ELF-1 (cell line): ENCODE data around the gene PALM.
"Not testable (repeated sequence)": the region's sequence is repeated elsewhere in the genome, so short reads cannot be mapped to it uniquely, and the experiment has no call there.

Experiments used
- DNase-seq: peaks from one replicate; pipeline ENCODE4 v3.0.0-alpha.2; 2016; ENCODE audit warnings: low read depth, low spot score

PALM gene

GRCh38 chr19:678791-679388 lies 29.8 kb upstream of the PALM start:
- DNase-seq, result no peak

GRCh38 chr19:679418-680286 lies 29.1 kb upstream of the PALM start:
- peak; percentile 35 for DNase-seq

GRCh38 chr19:680287-681028 lies 28.3 kb upstream of the PALM start:
- peak; percentile 94 for DNase-seq

- no peak for DNase-seq
These were observed 27.4 kb upstream of the PALM start for GRCh38 chr19:681029-682019.

GRCh38 chr19:682678-683320 lies 25.9 kb upstream of the PALM start:
- no peak for DNase-seq

- no peak for DNase-seq
These were observed 23.2 kb upstream of the PALM start for GRCh38 chr19:685454-685931.

GRCh38 chr19:686589-687297 lies 22.0 kb upstream of the PALM start:
- no peak for DNase-seq

GRCh38 chr19:687569-688166 lies 21.1 kb upstream of the PALM start:
- peak; percentile 53 for DNase-seq

- no peak for DNase-seq
These were observed 20.5 kb upstream of the PALM start for GRCh38 chr19:688214-688613.

- no peak for DNase-seq
These were observed 19.7 kb upstream of the PALM start for GRCh38 chr19:688992-689391.

- DNase-seq, result peak; percentile 51
These were observed 18.5 kb upstream of the PALM start for GRCh38 chr19:690203-690602.

- no peak for DNase-seq
These were observed 14.0 kb upstream of the PALM start for GRCh38 chr19:694481-695351.

- DNase-seq, result no peak
These were observed 13.3 kb upstream of the PALM start, which contains the start of gene PRSS57 for GRCh38 chr19:695352-695949. PRSS57 (minus strand) TSS chr19:695452; CDS start chr19:695430, 22 bp downstream.

GRCh38 chr19:698529-698928 lies 10.2 kb upstream of the PALM start:
- DNase-seq, result not testable (repeated sequence)

- DNase-seq, result peak; percentile 62
These were observed 8.8 kb upstream of the PALM start for GRCh38 chr19:699885-700284.

- not testable (repeated sequence) for DNase-seq
These were observed 5.9 kb upstream of the PALM start for GRCh38 chr19:702847-703246.

- DNase-seq, result no peak
These were observed 5.4 kb upstream of the PALM start for GRCh38 chr19:703329-703650.
